Stomach (tissue), 4 donors: ENCODE measurements around the gene PCDHGA3.

Experiments used
- CTCF ChIP-seq, 7 experiments: fragments of 450-650 bp in 4 of 7; fragments of 200-600 bp in 3 of 7; sonication (generic) in 3 of 7; IDR thresholded peaks; one replicate each; pipeline ENCODE4 v1.5.1; 2016 to 2019; ENCODE audit warnings: antibody characterized with exemption in 7 of 7, control low read depth in 2 of 7, mild to moderate bottlenecking in 1 of 7
- POLR2A ChIP-seq, 4 donors: fragments of 450-650 bp; IDR thresholded peaks; one replicate each; pipeline ENCODE4 v1.6.1; 2016; ENCODE audit warnings: antibody characterized with exemption in 4 of 4, control low read depth in 2 of 4, mild to moderate bottlenecking in 1 of 4, moderate library complexity in 1 of 4
- POLR2AphosphoS5 ChIP-seq, 3 donors: sonication (generic); formaldehyde crosslinking; IDR thresholded peaks; one replicate each; pipeline ENCODE4 v1.6.1; 2016; ENCODE audit warnings: antibody characterized with exemption in 3 of 3

- TF ChIP-seq CTCF (IDR thresholded peaks at IDR 0.05) (no peak), POLR2A (IDR thresholded peaks at IDR 0.05) (no peak), POLR2AphosphoS5 (IDR thresholded peaks at IDR 0.05) (no peak)
Observed at GRCh38 chr5:141384471-141385267, 41.0 kb downstream of the PCDHGA3 start.
